GM19438 (cell line): ENCODE data around the gene GPR107.
"Not testable (repeated sequence)": the region's sequence is repeated elsewhere in the genome, so short reads cannot be mapped to it uniquely, and the experiment has no call there.

Experiments
- ATAC-seq: cut with Tn5 transposase; IDR thresholded peaks from one replicate; pipeline ENCODE4 v1.9.1; 2021; ENCODE audit warnings: low read depth; ENCODE audit not compliant: unreplicated experiment

The GPR107 gene

GRCh38 chr9:130053504-130054324 is at the start of gene GPR107:
Gene GPR107, plus strand, starts transcription at chr9:130053906. Its CDS starts 27 bp downstream, at chr9:130053933.
- peak; percentile 71 for ATAC-seq

GRCh38 chr9:130003943-130004552 is 49.7 kb upstream of the GPR107 start:
- no peak for ATAC-seq

GRCh38 chr9:130006952-130007351 is 46.8 kb upstream of the GPR107 start:
- ATAC-seq, result not testable (repeated sequence)

- no peak for ATAC-seq
Measured at GRCh38 chr9:130008538-130008937, 45.2 kb upstream of the GPR107 start.

- ATAC-seq, result not testable (repeated sequence)
Measured at GRCh38 chr9:130009546-130009945, 44.2 kb upstream of the GPR107 start.

- no peak for ATAC-seq
Measured at GRCh38 chr9:130010151-130010988, 43.3 kb upstream of the GPR107 start.

- no peak for ATAC-seq
Measured at GRCh38 chr9:130013326-130013725, 40.4 kb upstream of the GPR107 start.

- no peak for ATAC-seq
Measured at GRCh38 chr9:130015353-130016019, 38.2 kb upstream of the GPR107 start.

GRCh38 chr9:130017076-130017475 is 36.6 kb upstream of the GPR107 start:
- ATAC-seq, result no peak

GRCh38 chr9:130017510-130017909 is 36.2 kb upstream of the GPR107 start:
- not testable (repeated sequence) for ATAC-seq

- ATAC-seq, result no peak
Measured at GRCh38 chr9:130018265-130018664, 35.4 kb upstream of the GPR107 start.

GRCh38 chr9:130020618-130021017 is 33.1 kb upstream of the GPR107 start:
- ATAC-seq, result no peak

- ATAC-seq, result no peak
Measured at GRCh38 chr9:130021123-130021522, 32.6 kb upstream of the GPR107 start.

GRCh38 chr9:130021842-130022241 is 31.9 kb upstream of the GPR107 start:
- not testable (repeated sequence) for ATAC-seq

- no peak for ATAC-seq
Measured at GRCh38 chr9:130022566-130023143, 31.1 kb upstream of the GPR107 start.

GRCh38 chr9:130023144-130023787 is 30.4 kb upstream of the GPR107 start:
- ATAC-seq, result peak; percentile 47

GRCh38 chr9:130023994-130024596 is 29.6 kb upstream of the GPR107 start:
- no peak for ATAC-seq

GRCh38 chr9:130024597-130024994 is 29.1 kb upstream of the GPR107 start:
- ATAC-seq, result no peak

- no peak for ATAC-seq
Measured at GRCh38 chr9:130026583-130027340, 26.9 kb upstream of the GPR107 start.
